ENCODE results near the gene TDRD3.

TDRD3 gene

DNA sequence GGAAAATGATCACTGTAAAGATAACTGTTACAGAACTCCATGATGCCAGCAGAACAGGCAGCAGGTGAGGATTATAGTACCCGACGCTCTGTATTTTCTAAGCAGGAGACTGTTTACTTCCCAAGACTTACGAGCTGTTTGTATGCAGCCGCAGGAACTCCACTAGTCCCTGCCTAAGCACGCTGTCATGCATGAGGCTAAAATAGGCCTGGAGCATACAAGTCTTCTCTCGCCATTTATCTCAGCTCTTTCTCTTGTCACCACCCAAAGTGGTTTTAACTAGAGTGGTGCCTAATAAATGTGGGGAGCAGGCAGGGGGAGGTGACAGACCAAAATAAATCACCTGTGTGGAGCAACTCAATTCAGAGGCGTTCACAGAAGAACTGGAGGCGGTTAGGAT is 175.8 kb downstream of the TDRD3 start:
- no peak for TF ChIP-seq EZH2phosphoT487 (conservative IDR thresholded peaks at IDR 0.05; ENCODE audit: low read length)
- TF ChIP-seq, protein P1, sequence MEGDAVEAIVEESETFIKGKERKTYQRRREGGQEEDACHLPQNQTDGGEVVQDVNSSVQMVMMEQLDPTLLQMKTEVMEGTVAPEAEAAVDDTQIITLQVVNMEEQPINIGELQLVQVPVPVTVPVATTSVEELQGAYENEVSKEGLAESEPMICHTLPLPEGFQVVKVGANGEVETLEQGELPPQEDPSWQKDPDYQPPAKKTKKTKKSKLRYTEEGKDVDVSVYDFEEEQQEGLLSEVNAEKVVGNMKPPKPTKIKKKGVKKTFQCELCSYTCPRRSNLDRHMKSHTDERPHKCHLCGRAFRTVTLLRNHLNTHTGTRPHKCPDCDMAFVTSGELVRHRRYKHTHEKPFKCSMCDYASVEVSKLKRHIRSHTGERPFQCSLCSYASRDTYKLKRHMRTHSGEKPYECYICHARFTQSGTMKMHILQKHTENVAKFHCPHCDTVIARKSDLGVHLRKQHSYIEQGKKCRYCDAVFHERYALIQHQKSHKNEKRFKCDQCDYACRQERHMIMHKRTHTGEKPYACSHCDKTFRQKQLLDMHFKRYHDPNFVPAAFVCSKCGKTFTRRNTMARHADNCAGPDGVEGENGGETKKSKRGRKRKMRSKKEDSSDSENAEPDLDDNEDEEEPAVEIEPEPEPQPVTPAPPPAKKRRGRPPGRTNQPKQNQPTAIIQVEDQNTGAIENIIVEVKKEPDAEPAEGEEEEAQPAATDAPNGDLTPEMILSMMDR (IDR thresholded peaks at IDR 0.05; ENCODE audit: insufficient read depth, low read length, poor library complexity, severe bottlenecking): no peak
- Histone ChIP-seq H3F3A (ENCODE audit: insufficient read depth) (no peaks in the 10 kb centered on the region), H3K9me3 (ENCODE audit: insufficient read depth, low read length) (no peaks in the 10 kb centered on the region), H4K20me1 (ENCODE audit: low read depth, low read length) (no peaks in the 10 kb centered on the region), H3K4me3 (ENCODE audit: insufficient read depth, low read length, poor library complexity, severe bottlenecking) (no peak overlapping the region), H3K4me2 (ENCODE audit: low read depth, low read length, poor library complexity, severe bottlenecking) (no peak overlapping the region), H3K9me2 (replicated peaks; ENCODE audit: insufficient read depth, low read length) (no peaks in the 10 kb centered on the region), H3K27ac (ENCODE audit: low read depth, low read length) (no peak overlapping the region), H2AFZ (ENCODE audit: low read depth, low read length, severe bottlenecking) (no peak overlapping the region), H3K9ac (ENCODE audit: low read length) (no peak overlapping the region), H3K36me3 (ENCODE audit: low read length) (no peaks in the 10 kb centered on the region), H3K27me3 (ENCODE audit: low read length) (no peaks in the 10 kb centered on the region), H3K79me2 (ENCODE audit: insufficient read depth, low read length) (no peaks in the 10 kb centered on the region)

DNA sequence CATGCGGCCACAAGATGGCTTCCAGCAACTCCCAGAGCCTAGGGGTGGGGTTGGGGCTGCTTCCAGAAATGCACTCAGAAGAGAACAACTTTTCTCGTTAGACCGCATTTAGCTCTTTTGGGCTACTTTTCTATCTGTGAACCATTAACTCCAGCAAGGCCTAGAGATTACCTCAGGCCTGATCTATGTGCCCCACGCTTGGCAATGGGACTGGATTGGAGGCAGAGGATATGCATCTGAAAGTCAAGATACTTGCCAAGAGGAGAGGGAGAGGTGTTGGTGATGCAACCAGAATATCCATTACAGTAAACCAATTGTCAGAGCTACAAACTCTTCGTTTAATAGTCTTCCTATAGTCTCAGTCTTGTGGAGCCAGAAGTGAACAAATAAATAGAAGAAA is 177.7 kb downstream of the TDRD3 start:
- no peaks in the 10 kb centered on the region for H3K79me2 ChIP-seq (ENCODE audit: insufficient read depth, low read length)
- no peaks in the 10 kb centered on the region for H3K36me3 ChIP-seq (ENCODE audit: low read length)
- no peaks in the 10 kb centered on the region for H3K27me3 ChIP-seq (ENCODE audit: low read length)
- no peaks in the 10 kb centered on the region for H3K9me2 ChIP-seq (replicated peaks; ENCODE audit: insufficient read depth, low read length)
- no peaks in the 10 kb centered on the region for H4K20me1 ChIP-seq (ENCODE audit: low read depth, low read length)
- H3K9ac ChIP-seq (ENCODE audit: low read length): no peak overlapping the region
- H3K4me3 ChIP-seq (ENCODE audit: insufficient read depth, low read length, poor library complexity, severe bottlenecking): no peak overlapping the region
- TF ChIP-seq, protein P1 (IDR thresholded peaks at IDR 0.05; ENCODE audit: insufficient read depth, low read length, poor library complexity, severe bottlenecking): no peak
- no peak for TF ChIP-seq EZH2phosphoT487 (conservative IDR thresholded peaks at IDR 0.05; ENCODE audit: low read length)
- H3K4me2 ChIP-seq (ENCODE audit: low read depth, low read length, poor library complexity, severe bottlenecking): no peak overlapping the region
- no peaks in the 10 kb centered on the region for H3K9me3 ChIP-seq (ENCODE audit: insufficient read depth, low read length)
- H2AFZ ChIP-seq (ENCODE audit: low read depth, low read length, severe bottlenecking): no peak overlapping the region
- no peak overlapping the region for H3K27ac ChIP-seq (ENCODE audit: low read depth, low read length)
- no peaks in the 10 kb centered on the region for H3F3A ChIP-seq (ENCODE audit: insufficient read depth)

DNA sequence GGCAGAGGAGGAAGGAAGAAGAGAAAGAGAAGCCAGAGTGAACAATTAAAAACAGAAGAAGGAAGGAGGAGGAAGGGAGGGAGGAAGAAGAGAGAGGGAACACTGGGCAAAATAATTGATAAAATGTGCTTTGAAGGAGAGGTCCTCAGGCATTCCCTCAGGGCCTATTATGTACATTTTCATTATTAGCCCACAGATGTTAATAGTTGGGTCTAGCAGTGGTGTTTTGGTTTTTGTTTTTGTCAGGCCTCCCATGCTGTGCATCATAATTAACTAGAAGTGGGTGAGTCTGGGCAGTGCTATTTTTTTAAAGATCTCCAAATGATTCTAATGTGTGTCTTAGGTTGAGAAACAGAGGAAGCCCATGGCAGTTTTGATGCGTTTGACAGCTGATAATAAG is 178.1 kb downstream of the TDRD3 start:
- Histone ChIP-seq H3K4me2 (ENCODE audit: low read depth, low read length, poor library complexity, severe bottlenecking) (no peak overlapping the region), H3K79me2 (ENCODE audit: insufficient read depth, low read length) (no peaks in the 10 kb centered on the region), H3K9me2 (replicated peaks; ENCODE audit: insufficient read depth, low read length) (no peaks in the 10 kb centered on the region), H4K20me1 (ENCODE audit: low read depth, low read length) (no peaks in the 10 kb centered on the region), H3K36me3 (ENCODE audit: low read length) (no peaks in the 10 kb centered on the region), H3F3A (ENCODE audit: insufficient read depth) (no peaks in the 10 kb centered on the region), H3K27ac (ENCODE audit: low read depth, low read length) (no peak overlapping the region), H3K9me3 (ENCODE audit: insufficient read depth, low read length) (no peaks in the 10 kb centered on the region), H3K9ac (ENCODE audit: low read length) (no peak overlapping the region), H3K27me3 (ENCODE audit: low read length) (no peaks in the 10 kb centered on the region), H3K4me3 (ENCODE audit: insufficient read depth, low read length, poor library complexity, severe bottlenecking) (no peak overlapping the region), H2AFZ (ENCODE audit: low read depth, low read length, severe bottlenecking) (no peak overlapping the region)
- TF ChIP-seq, protein P1 (IDR thresholded peaks at IDR 0.05; ENCODE audit: insufficient read depth, low read length, poor library complexity, severe bottlenecking): no peak
- no peak for TF ChIP-seq EZH2phosphoT487 (conservative IDR thresholded peaks at IDR 0.05; ENCODE audit: low read length)
